IMR-90 (cell line): Measurements from ENCODE around the gene SLC44A4. TPM values are rescaled to one million over a fixed set of nuclear protein-coding genes. Genes with fewer than 3 reads are reported as not detected.

Experiments used
- ATAC-seq: fragments of 200-7000 bp; cut with Tn5 transposase; 2 replicates; pipeline ENCODE4 v1.9.1; 2020; ENCODE audit warnings: low read depth, mild to moderate bottlenecking, moderate library complexity
- BruUV-seq: library from RNA; stranded (reverse); fragments of 400-500 nt; replicated peaks from 2 replicates; lab custom pipeline; 2021; lab: Mats Ljungman, UMichigan
- CTCF ChIA-PET: fragments of 300-600 bp; formaldehyde crosslinking; extraction: SDS; loops from one replicate; lab custom pipeline; 2021; ENCODE audit warnings: antibody characterized with exemption; lab: Yijun Ruan, JAX
- POLR2A ChIA-PET: fragments of 300-600 bp; sonication (Branson Sonifier 250); formaldehyde crosslinking; loops from one replicate; lab custom pipeline; 2022; ENCODE audit warnings: antibody characterized with exemption; ENCODE audit not compliant: unreplicated experiment; lab: Charles Lee
- DNase-seq: peaks from one replicate; pipeline ENCODE4 v3.0.0; 2013
- H2AFZ ChIP-seq: replicated peaks from 2 replicates; pipeline ENCODE3; 2013; ENCODE audit warnings: low read length, mild to moderate bottlenecking; ENCODE audit not compliant: poor library complexity
- H2AK5ac ChIP-seq: 2 replicates; pipeline ENCODE4 v1.6.1; 2013; ENCODE audit warnings: low read depth, low read length, inconsistent platforms
- H2AK9ac ChIP-seq: replicated peaks from 2 replicates; pipeline ENCODE3; 2013; ENCODE audit warnings: mild to moderate bottlenecking, low read depth, low read length, moderate library complexity; ENCODE audit not compliant: poor library complexity
- H2BK120ac ChIP-seq: 2 replicates; pipeline ENCODE4 v1.6.1; 2013; ENCODE audit warnings: low read depth, low read length, inconsistent platforms
- H2BK15ac ChIP-seq: 3 replicates; pipeline ENCODE4 v1.6.1; 2013; ENCODE audit warnings: low read depth, low read length, inconsistent platforms
- H2BK20ac ChIP-seq: 2 replicates; pipeline ENCODE4 v1.6.1; 2013; ENCODE audit warnings: low read depth, mild to moderate bottlenecking, inconsistent platforms, low read length, moderate library complexity
- H2BK5ac ChIP-seq: 2 replicates; pipeline ENCODE4 v1.6.1; 2013; ENCODE audit warnings: mild to moderate bottlenecking, low read depth, low read length, inconsistent platforms; ENCODE audit not compliant: poor library complexity, severe bottlenecking
- H3K14ac ChIP-seq: replicated peaks from 2 replicates; pipeline ENCODE4 v1.6.1; 2013; ENCODE audit warnings: low read depth, low read length, inconsistent platforms
- H3K18ac ChIP-seq: 2 replicates; pipeline ENCODE4 v1.6.1; 2013; ENCODE audit warnings: low read depth, low read length, control low read depth
- H3K23ac ChIP-seq: 2 replicates; pipeline ENCODE4 v1.6.1; 2013; ENCODE audit warnings: low read depth, low read length, inconsistent platforms
- H3K27ac ChIP-seq: 2 replicates; pipeline ENCODE4 v1.5.1; 2013; ENCODE audit warnings: mild to moderate bottlenecking, control low read depth, low read length; ENCODE audit not compliant: insufficient read depth
- H3K27me3 ChIP-seq: 2 replicates; pipeline ENCODE4 v1.6.1; 2013; ENCODE audit warnings: low read length; ENCODE audit not compliant: control insufficient read depth, insufficient read depth
- H3K36me3 ChIP-seq: 2 replicates; pipeline ENCODE4 v1.6.1; 2013; ENCODE audit warnings: low read length, mixed read lengths; ENCODE audit not compliant: control insufficient read depth, insufficient read depth
- H3K4ac ChIP-seq: 2 replicates; pipeline ENCODE4 v1.6.1; 2013; ENCODE audit warnings: low read depth, low read length, inconsistent platforms
- H3K4me1 ChIP-seq: 2 replicates; pipeline ENCODE4 v1.6.1; 2013; ENCODE audit warnings: low read length, mixed read lengths; ENCODE audit not compliant: control insufficient read depth, insufficient read depth
- H3K4me2 ChIP-seq: 2 replicates; pipeline ENCODE4 v1.6.1; 2013; ENCODE audit warnings: low read depth, mild to moderate bottlenecking, control low read depth, low read length, moderate library complexity
- H3K4me3 ChIP-seq: 2 replicates; pipeline ENCODE4 v1.5.1; 2013; ENCODE audit warnings: low read depth, mild to moderate bottlenecking, control low read depth, low read length, moderate library complexity; ENCODE audit not compliant: insufficient read depth
- H3K56ac ChIP-seq: 2 replicates; pipeline ENCODE4 v1.6.1; 2013; ENCODE audit warnings: low read length, inconsistent platforms; ENCODE audit not compliant: insufficient read depth; ENCODE audit errors: extremely low read depth
- H3K79me1 ChIP-seq, 2 experiments: 2 replicates each; pipeline ENCODE4 v1.6.1; 2013; ENCODE audit warnings: low read length in 2 of 2, inconsistent platforms in 1 of 2, low read depth in 1 of 2
- H3K9ac ChIP-seq: 2 replicates; pipeline ENCODE4 v1.6.1; 2013; ENCODE audit warnings: low read depth, low read length, control low read depth
- H3K9me1 ChIP-seq: 2 replicates; pipeline ENCODE4 v1.6.1; 2013; ENCODE audit warnings: low read length, inconsistent platforms; ENCODE audit not compliant: insufficient read depth
- H3K9me3 ChIP-seq: 2 replicates; pipeline ENCODE4 v1.6.1; 2013; ENCODE audit warnings: low read length; ENCODE audit not compliant: control insufficient read depth, insufficient read depth
- H4K20me1 ChIP-seq: 2 replicates; pipeline ENCODE4 v1.6.1; 2013; ENCODE audit warnings: low read length, inconsistent platforms; ENCODE audit not compliant: insufficient read depth
- H4K5ac ChIP-seq: 2 replicates; pipeline ENCODE4 v1.6.1; 2013; ENCODE audit warnings: mild to moderate bottlenecking, low read depth, low read length, control low read depth
- H4K8ac ChIP-seq, 2 experiments: 2 replicates each; pipeline ENCODE4 v1.6.1; 2013; ENCODE audit warnings: low read depth in 2 of 2, low read length in 2 of 2, control low read depth in 1 of 2, inconsistent platforms in 1 of 2
- H4K91ac ChIP-seq: 2 replicates; pipeline ENCODE4 v1.6.1; 2013; ENCODE audit warnings: low read depth, low read length, inconsistent platforms; ENCODE audit not compliant: insufficient read depth
- CHD1 ChIP-seq: IDR thresholded peaks from 2 replicates; pipeline ENCODE4 v1.6.1; 2012; ENCODE audit warnings: low read depth, low read length, improper control_type of control experiment
- MAFK ChIP-seq: IDR thresholded peaks from 2 replicates; pipeline ENCODE4 v1.6.1; 2012; ENCODE audit warnings: low read depth, low read length, improper control_type of control experiment
- MAZ ChIP-seq: IDR thresholded peaks from 2 replicates; pipeline ENCODE4 v1.6.1; 2012; ENCODE audit warnings: low read depth, mild to moderate bottlenecking, low read length, improper control_type of control experiment, moderate library complexity, borderline replicate concordance
- MXI1 ChIP-seq: IDR thresholded peaks from 2 replicates; pipeline ENCODE4 v1.6.1; 2012; ENCODE audit warnings: low read depth, mild to moderate bottlenecking, low read length, moderate library complexity, borderline replicate concordance
- POLR2A ChIP-seq: IDR thresholded peaks from 2 replicates; pipeline ENCODE4 v1.6.1; 2012; ENCODE audit warnings: mild to moderate bottlenecking, low read depth, low read length
- RFX5 ChIP-seq: IDR thresholded peaks from 2 replicates; pipeline ENCODE4 v1.8.0; 2012; ENCODE audit warnings: low read depth, mild to moderate bottlenecking, low read length, moderate library complexity
- USF2 ChIP-seq: fragments of 150-350 bp; IDR thresholded peaks from 2 replicates; pipeline ENCODE4 v1.6.1; 2017; ENCODE audit warnings: mild to moderate bottlenecking, antibody characterized with exemption, low read length, low read depth
- WGBS, 2 experiments: methylation state at CpG; one replicate each; pipeline versions ENCODE4 v1.1.5 to v1.1.7; 2013; ENCODE audit warnings: missing lambda C conversion rate in 2 of 2; ENCODE audit not compliant: insufficient read length in 1 of 2; ENCODE audit errors: extremely low coverage in 2 of 2; 5-methylcytosine and 5-hydroxymethylcytosine counted together
- dilution Hi-C: fragments of 300-500 bp; cut with HindIII; formaldehyde crosslinking; loops from one replicate; pipeline ENCODE4 v1.14.3; 2018; ENCODE audit warnings: low sequenced_read_pairs; ENCODE audit not compliant: unreplicated experiment
- in situ Hi-C: fragments of 300-500 bp; cut with MboI; formaldehyde crosslinking; loops from 3 replicates; pipeline ENCODE4 v1.14.3; 2019; ENCODE audit warnings: low sequenced_read_pairs, inconsistent platforms, mixed read lengths
- intact Hi-C: fragments of 100-400 bp; cut with micrococcal nuclease; formaldehyde crosslinking; loops from 2 replicates; pipeline ENCODE4 v1.10.0; 2022
- polyA plus RNA-seq, 3 experiments: library from polyadenylated mRNA; depleted of rRNA; stranded (reverse); fragments of >200 nt; gene quantifications; 2 replicates each; pipeline ENCODE4 v1.2.3, GENCODE V29; 2012; ENCODE audit warnings: low replicate concordance in 1 of 3
- total RNA-seq: library from RNA; depleted of rRNA; stranded (reverse); fragments of >200 nt; gene quantifications from 2 replicates; pipeline ENCODE4 v1.2.3, GENCODE V29; 2012

The SLC44A4 gene
- total and polyA plus RNA-seq, 2 of the 4 experiments (the other 2 are of a cell fraction), result 0.14 to 0.36 TPM

GRCh38 chr6:31920811-31921210 is 42.0 kb upstream of the SLC44A4 start:
- no TSS peak for BruUV-seq
- ChIA-PET POLR2A (no interaction called here), CTCF (no interaction called here)
- H2BK15ac ChIP-seq, result no peak overlapping the region; the same call in 2 of the 3 replicates
- H2BK5ac ChIP-seq, result no peak overlapping the region
- dilution Hi-C loops (no loop called here), in situ Hi-C loops (no loop called here), intact Hi-C loops (no loop called here)
- no peak overlapping the region for H3K14ac ChIP-seq
- H3K4me3 ChIP-seq, result no peak overlapping the region
- H4K20me1 ChIP-seq, result no peaks in the 10 kb centered on the region
- H3K9ac ChIP-seq, result no peak overlapping the region
- no peaks in the 10 kb centered on the region for H3K9me1 ChIP-seq
- WGBS, 2 experiments, result 17% methylated on average over 1 of the region's 2 CpGs; no CpG with 5 or more reads in 1 of the 2 experiments
- H3K56ac ChIP-seq, result no peak overlapping the region
- peaks cover 5% of the 10 kb centered on the region; the same call in 1 of the 2 replicates for H3K4me1 ChIP-seq
- no peak overlapping the region for H4K91ac ChIP-seq
- ATAC-seq (peak; percentile 60; the same call in 1 of the 2 replicates), DNase-seq (no peak)
- H2AK9ac ChIP-seq, result no peak overlapping the region
- H3K36me3 ChIP-seq, result no peaks in the 10 kb centered on the region
- no peak overlapping the region for H3K27ac ChIP-seq
- no peak overlapping the region for H4K8ac ChIP-seq
- H2BK20ac ChIP-seq, result no peak overlapping the region
- H3K79me1 ChIP-seq, result no peaks in the 10 kb centered on the region
- no peaks in the 10 kb centered on the region for H3K9me3 ChIP-seq
- H2AK5ac ChIP-seq, result no peak overlapping the region
- H3K18ac ChIP-seq, result no peak overlapping the region; the same call in 1 of the 2 replicates
- H3K27me3 ChIP-seq, result 0 out of 2 replicates have a peak, but pooled peaks cover 2% of the 10 kb centered on the region
- H4K5ac ChIP-seq, result no peak overlapping the region; the same call in 1 of the 2 replicates
- H2BK120ac ChIP-seq, result no peak overlapping the region
- no peak overlapping the region for H2AFZ ChIP-seq
- H3K4ac ChIP-seq, result no peak overlapping the region; the same call in 1 of the 2 replicates
- TF ChIP-seq USF2 (no peak), CHD1 (no peak), POLR2A (no peak), MXI1 (no peak), RFX5 (no peak), MAZ (no peak), MAFK (no peak)
- H3K4me2 ChIP-seq, result no peak overlapping the region
- no peak overlapping the region for H3K23ac ChIP-seq
